Stimulated activated CD8-positive, alpha-beta memory T cell treated with anti-CD3 and anti-CD28 coated beads, Interleukin-15, amount 100 ng/mL, for 1 hour (primary cell): ENCODE measurements around the gene SYVN1.

Experiments used
- DNase-seq: peaks from one replicate; pipeline ENCODE4 v3.0.0-alpha.2; 2020; ENCODE audit warnings: low read depth

SYVN1 gene

DNA sequence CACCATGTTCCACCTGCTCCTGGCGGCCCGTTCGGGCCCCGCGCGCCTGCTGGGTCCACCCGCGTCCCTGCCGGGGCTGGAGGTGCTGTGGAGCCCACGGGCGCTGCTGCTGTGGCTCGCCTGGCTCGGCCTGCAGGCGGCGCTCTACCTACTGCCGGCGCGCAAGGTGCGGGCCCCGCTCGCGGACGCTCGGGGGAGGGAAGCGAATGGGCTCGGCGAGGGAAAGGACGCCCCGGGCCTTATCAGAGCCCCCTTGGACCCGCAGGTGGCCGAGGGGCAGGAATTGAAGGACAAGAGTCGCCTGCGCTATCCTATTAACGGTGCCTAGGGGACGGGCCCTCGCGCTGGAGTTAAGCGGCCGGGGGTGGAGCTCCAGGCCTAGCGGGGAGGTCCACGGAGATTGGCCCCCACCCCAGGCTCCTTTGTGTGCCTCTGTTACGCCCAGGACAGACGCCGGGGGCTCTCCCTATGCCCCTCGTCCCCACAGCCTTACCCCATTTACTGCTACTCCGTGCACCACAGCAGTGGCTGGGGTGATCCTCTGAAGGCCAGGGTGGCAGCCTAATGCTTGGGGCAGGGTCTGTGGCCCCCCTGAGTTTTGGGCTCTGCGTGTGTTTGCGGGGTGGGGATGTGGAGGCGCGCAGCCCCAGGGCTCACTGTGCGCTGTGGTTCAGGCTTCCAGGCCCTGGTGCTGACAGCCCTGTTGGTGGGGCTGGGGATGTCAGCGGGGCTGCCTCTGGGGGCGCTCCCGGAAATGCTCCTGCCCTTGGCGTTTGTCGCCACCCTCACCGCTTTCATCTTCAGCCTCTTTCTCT is 21.6 kb downstream of the SYVN1 start:
- DNase-seq = no peak

DNA sequence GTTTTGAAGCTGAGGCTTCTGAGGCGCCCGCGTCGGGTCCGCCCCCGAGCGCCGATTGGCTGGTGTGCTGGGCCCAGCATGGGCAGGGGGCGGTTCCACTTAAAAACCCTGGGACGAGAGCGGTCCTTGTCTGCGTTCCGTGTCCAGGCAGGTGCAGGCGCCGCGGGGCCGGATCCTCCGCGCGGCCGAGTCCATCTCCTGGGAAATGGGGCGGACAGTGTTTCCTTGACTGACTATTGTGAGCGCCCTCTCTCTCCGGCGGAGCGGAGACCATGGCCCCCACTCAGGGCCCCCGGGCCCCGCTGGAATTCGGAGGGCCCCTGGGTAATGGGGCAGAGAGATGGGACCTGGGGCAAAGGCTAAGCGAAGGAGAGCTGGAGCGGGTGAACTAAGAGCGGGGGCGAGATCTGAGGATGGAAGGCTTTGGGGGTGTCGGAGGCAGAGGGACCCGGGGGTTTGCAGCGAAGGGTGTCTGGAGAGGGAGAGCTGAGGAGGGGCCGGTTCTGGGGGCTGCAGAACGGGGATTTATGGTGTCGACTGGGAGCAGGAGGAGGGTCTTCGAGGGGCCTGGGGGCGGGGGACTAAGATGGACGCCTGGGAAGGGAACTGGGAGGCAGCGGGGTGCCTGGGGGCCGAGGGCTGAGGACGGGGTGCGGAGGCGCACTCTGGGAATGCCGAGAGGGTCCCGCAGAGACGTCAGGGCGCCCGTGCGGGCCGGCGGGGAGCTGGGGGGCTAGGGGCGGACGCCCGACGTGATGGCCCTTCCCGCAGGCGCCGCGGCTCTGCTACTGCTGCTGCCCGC is 22.4 kb downstream of the SYVN1 start, which contains the start of gene TM7SF2:
Gene TM7SF2 (plus strand): TSS at position 129 of the 802 bp plus-strand sequence. CDS start 144 bp downstream, at position 273.
- DNase-seq = peak; percentile 85

DNA sequence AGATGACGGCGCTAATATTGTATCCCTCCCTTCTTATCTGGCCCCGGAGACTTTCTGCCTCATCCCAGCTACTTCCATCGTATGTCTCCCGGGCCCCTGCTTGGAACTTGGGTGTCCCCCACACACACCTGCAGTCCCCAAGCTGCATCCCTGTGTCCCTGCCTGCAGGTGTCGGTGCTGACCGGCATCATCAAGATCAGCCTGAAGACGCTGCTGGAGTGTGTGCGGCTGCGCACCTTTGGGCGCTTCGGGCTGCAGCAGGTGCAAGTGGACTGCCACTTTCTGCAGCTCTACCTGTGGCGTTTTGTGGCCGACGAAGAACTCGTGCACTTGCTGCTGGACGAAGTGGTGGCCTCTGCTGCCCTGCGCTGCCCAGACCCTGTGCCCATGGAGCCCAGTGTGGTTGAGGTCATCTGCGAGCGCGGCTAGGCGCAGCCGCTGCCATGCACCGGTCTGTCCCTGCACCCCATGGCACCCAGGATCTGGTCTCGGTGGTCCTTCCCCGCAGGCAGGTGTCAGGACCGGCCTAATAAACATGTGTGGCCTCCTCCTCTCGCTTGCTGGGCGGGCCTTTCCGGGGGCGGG is 23.1 kb downstream of the SYVN1 start:
- no peak for DNase-seq

DNA sequence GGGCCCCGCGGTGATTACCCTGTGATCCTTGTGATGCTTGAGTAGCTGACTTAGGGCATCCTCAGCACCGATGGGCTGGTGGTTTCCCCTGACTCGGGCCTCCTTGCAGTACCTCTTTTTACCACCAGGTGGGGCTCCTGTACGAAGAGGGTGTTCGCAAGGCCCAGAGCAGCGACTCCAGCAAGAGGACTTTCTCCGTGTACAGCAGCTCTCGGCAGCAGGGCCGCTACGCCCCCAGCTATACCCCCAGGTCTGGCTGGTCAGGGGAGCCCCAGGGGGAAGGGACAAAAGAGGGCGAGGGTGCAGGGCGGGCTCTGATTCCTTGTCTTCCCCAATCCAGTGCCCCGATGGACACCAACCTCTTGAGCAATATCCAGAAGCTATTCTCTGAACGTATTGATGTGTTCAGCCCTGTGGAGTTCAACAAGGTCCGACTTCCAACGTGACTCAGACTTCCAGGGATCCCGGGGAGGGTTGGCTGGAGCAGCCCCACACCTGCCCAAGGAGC is 23.9 kb downstream of the SYVN1 start:
- peak; percentile 99 for DNase-seq

DNA sequence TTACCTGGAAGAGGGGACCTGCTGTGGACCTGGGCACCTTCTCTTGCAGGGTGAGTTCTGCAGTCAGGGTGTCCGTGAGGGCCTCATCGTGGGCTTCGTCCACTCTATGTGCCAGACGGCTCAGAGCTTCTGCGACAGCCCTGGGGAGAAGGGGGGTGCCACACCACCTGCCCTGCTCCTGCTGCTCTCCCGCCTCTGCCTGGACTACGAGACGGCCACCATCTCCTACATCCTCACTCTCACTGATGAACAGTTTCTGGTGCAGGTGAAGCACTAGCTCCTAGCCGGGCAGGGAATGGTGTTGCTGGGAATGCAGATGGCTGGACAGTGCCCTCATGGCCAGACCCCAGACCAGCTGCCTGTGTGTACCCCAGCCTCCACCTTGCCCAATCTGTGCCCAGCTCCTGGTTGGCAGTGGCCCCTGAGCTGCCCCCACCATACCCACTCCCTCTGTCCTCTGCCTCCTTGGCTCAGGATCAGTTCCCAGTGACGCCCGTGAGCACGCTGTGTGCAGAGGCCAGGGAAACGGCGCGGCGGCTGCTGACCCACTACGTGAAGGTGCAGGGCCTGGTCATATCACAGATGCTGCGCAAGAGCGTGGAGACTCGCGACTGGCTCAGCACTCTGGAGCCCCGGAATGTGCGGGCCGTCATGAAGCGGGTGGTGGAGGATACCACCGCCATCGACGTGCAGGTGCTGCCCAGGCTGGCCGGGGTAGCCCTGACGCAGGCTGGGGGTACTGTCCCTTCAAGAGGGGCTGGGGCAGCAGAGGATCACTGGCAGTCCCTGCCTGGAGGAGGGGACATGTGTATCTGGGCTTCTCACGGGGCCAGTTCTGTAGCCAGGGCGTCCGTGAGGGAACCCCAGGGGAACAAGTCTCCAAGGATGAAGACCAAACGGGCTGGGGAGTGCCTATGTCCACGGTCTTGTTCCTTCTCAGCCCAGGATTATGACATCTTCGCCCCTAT is 24.8 kb downstream of the SYVN1 start:
- DNase-seq = no peak

DNA sequence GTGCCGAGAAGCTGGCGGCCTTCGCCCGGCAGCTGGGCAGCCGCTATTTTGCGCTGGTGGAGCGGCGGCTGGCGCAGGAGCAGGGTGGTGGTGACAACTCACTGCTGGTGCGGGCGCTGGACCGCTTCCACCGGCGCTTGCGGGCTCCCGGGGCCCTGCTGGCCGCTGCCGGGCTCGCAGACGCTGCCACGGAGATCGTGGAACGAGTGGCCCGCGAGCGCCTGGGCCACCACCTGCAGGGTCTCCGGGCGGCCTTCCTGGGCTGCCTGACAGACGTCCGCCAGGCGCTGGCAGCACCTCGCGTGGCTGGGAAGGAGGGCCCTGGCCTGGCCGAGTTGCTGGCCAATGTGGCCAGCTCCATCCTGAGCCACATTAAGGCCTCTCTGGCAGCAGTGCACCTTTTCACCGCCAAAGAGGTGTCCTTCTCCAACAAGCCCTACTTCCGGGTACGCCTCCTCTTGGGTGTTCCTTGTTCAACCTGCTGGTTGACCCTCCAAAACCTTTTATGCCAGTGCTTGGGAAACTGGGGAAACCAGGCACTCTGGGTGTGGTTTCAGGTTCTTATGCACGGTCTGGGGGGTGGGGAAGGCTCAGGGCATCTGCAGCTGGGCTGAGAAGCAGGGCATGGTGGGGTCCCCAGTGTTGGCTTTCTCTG is 25.7 kb downstream of the SYVN1 start:
- DNase-seq = no peak

DNA sequence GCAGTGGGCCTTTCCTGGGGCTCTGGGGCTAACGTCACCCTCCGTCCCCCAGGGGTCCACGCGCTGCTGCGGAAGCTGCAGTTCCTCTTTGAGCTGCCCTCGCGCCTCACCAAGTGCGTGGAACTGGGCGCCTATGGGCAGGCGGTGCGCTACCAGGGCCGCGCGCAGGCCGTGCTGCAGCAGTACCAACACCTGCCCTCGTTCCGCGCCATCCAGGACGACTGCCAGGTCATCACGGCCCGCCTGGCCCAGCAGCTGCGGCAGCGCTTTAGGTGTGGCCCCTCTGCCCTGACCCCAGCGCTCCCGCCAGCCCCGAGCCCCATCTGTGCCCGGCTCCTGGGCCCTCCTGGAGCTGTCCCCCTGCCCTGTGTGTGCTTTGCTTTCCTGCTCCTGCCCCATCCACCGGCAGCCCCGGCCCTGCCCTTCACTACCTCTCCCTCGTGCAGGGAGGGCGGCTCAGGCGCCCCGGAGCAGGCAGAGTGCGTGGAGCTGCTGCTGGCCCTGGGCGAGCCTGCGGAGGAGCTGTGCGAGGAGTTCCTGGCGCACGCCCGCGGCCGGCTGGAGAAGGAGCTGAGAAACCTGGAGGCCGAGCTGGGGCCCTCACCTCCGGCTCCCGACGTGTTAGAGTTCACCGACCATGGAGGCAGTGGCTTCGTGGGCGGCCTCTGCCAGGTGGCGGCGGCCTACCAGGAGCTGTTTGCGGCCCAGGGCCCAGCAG is 26.4 kb downstream of the SYVN1 start:
- no peak for DNase-seq

DNA sequence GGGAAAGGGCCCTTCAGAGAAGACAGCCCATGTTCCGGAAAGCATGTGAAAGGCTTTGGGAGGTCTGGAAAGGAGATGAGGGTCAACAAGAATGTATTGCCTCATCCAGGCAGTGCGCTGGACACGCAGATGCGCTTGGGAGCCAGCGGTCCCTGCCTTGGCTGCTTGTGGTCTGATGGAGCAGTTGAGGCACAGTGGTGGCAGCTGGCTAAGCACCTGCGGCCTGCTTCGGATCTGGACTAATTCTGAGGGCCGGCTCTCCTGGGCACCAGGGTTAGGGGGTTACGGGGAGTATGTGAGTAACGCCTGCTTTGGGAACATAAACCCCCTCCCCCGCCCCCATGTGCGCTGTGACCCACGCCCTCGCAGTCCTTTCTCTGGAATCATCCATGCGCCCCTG is 27.2 kb downstream of the SYVN1 start:
- DNase-seq = no peak

DNA sequence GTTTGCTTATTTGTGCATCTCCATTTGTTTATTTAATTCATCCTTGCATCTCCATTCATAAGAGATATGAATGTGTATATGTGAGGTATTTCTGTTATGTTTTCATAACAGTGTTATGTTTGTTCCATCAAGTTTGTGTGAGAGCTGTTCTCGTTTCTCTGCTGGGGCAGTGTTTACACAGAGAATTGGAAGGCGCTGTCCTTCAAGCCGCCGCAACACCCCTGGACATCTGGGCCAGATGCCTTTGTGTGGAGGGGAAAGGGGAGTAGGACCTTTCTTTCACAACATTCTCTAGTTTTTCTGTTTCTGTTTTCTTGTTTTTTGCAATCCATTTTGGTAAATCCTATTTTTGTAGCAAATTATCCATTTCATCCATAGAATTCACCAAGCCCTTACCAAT is 29.7 kb downstream of the SYVN1 start:
- no peak for DNase-seq

DNA sequence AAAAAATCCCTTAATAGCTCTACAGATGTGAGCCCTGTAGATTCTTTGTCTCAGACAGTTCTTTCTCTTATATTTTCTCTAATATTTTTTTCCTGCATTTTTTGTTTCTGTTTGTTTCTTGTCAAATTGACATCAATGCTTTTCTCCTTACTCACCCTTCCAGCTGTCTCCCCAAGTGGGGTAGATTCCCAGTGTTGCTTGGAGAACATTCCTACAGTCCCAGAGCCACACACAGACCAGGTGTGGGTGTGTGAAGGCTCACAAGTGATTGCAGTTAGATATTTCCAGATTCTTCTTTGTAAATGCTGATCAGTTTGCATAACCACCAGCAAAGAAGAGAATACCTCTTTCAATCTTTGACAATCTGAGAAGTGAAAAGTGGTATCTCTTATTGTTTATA is 30.8 kb downstream of the SYVN1 start:
- no peak for DNase-seq

DNA sequence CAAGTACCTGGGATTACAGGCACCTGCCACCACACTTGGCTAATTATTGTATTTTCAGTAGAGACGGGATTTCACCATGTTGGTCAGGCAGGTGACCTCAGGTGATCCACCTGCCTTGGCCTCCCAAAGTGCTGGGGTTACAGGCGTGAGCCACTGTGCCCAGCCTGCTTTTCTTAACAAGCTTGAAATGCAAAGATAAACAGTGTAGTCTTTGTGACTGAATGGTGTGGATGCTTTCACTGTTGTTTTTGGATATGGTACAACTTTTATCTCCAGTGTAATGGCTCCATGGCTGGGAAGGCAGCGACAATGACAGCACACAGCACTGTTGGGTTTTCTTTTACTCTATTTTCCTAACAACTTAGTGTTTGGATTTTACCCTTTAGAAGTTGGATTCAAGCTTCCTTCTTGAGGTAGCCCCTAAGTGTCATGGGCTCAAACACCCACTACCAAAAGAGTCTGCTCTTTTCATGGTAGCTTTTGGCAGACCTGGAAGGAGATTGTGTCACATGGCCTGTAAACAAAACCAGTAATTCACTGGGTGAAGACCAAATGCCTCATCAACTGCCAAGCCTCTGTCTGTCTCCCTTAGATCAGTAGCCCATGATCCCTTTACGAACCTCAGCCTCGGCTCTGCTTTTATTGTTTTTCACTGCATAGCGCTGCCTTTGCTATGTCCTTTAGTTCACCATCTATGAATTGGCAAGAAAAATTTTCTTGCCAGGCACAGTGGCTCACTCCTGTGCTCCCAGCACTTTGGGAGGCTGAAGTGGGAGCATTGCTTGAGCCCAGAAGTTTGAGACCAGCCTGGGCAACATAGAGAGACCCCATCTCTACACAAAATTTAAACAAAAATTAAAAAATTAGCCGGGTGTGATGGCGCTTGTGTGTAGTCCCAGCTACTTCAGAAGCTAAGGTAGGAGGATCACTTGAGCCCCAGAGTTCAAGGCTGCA is 31.9 kb downstream of the SYVN1 start:
- DNase-seq = no peak

DNA sequence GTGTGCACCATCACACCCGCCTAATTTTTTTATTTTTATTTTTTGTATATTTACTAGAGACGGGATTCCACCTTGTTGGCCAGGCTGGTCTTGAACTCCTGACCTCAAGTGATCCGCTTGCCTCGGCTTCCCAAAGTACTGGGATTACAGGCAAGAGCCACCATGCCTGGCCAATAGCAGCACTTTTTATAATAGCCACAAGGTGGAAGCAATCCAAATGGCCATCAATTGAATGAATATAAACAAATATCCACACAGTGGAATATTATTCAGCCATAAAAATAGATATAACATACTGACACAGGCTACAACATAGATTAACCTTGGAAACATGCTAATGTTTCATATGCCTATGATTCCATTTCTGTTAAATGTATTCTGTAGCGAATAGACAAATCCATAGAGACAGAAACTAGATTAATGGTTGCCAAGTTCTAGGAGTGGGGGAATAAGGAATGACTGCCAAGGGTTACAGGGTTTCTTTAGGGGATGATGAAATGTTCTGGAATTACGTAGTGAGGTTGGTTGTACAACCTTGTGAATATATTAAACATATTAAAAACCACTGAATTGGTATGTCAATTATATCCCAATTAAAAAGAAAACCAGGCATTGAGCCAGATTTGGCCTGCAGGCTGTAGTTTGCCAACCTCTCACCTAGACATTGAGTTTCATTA is 33.5 kb downstream of the SYVN1 start:
- DNase-seq = no peak

DNA sequence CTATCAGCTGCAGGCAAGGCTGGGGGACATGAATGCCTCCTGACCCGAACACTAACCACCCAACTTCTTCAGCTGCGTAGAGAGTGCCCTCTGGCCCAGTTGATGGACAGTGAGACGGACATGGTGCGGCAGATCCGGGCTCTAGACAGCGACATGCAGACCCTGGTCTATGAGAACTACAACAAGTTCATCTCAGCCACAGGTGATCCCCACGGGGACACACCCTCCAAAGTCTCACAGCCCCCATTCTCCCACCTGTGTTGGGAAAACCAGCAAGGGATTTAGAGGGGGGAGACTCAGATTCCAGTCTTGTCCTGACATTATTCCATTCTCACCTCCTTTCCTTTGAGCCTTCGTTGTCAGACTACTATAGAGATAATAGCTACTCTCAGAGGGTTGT is 37.4 kb downstream of the SYVN1 start:
- DNase-seq = no peak

DNA sequence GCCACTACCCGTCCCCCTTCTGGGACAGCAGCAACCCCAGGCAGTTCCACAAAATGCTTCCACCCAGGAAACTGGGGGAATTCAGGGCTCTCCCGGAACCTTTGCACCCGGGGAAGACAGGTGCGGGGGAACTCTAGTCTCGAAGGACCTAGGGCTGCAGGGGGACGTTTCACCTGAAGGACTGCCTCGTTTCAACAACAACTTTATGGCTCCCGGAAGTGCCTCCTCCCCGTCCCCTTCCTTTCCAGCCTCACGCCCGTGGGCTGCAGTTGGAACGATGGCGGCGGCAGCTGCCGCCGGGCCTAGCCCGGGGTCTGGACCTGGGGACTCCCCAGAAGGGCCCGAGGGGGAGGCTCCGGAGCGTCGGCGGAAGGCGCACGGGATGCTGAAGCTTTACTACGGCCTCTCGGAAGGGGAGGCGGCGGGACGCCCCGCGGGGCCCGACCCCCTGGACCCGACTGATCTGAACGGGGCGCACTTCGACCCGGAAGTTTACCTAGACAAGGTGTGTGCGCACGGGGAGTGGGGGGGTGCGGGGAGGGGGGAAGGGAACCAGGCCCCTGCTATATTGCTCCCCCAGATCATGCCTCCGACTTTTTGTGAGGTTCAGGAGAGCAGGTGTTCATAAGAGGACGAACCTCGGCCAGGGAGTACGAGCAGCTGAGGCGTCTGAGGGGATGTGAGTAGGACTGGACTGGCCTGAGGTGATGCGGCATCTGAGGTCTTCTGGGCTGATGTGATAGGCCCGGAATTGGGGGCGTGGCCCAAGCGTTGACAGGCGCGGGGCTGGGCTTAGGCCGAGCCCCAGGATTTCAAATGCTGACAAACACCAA is 38.1 kb downstream of the SYVN1 start, which contains the start of gene VPS51:
Gene VPS51 (plus strand): TSS at position 241 of the 833 bp plus-strand sequence. CDS start 37 bp downstream, at position 278.
- DNase-seq = peak; percentile 70

DNA sequence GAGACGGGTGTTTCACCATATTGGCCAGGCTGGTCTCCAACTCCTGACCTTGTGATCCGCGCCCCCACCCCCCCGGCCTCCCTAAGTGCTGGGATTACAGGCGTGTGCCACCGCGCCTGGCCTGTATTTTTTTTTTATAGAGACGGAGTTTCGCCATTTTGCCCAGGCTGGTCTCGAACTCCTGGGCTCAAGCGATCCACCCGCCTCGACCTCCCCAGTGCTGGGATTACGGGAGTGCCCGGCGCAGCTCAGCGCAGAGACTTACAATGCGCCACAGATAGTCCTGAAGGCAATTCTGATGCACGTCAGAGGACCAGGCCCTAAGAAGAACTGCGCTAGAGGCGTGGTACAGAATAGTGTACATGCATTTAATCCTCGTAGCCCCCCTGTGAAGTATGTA is 38.9 kb downstream of the SYVN1 start:
- no peak for DNase-seq

DNA sequence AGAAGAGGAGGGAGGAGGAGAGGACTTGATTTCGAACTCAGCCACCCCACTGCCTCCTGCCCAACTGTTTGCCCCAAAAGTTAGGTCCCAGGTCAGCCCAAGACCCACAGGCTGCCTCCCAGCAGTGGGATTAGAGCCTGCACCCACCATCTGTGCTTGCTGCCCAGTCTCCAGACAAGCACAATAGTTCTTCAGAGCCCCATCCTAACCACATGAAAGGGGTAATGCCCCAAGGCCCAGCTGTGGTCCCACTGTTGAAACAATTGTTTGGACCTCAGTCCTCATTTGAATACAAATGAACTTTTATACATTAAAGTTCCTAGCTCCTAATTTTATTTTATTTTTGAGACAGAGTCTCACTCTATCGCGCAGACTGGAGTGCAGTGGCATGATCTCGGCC is 43.7 kb downstream of the SYVN1 start:
- DNase-seq = no peak

DNA sequence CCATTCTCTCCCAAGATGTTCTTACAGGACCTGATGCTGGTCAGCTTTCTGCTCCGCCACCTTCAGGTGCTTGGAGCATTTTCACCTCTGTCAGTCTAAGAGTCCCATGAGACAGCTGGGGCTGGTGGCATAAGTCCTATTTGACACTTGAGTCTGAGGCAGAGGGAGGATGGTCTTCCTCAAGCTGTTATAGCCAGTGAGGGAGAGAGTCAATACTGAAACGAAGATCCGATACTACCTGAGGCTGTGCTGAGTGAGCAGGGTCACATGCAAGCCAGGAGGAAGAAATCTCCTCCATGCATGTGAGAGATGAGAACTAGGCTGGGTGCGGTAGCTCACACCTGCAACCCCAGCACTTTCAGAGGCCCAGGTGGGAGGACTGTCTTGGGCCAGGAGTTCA is 44.7 kb downstream of the SYVN1 start:
- no peak for DNase-seq
